HEK293 (cell line): Measurements from ENCODE around the gene PLEKHG2.
A peak's percentile ranks its signal among the peaks of the same experiment; 100 is the strongest.

Experiments
- BCL11A ChIP-seq: fragments of 450-650 bp; formaldehyde crosslinking; IDR thresholded peaks from 2 replicates; pipeline ENCODE4 v1.5.1; 2016; ENCODE audit warnings: low read depth, missing biosample characterization, missing genetic modification characterization
- KLF1 ChIP-seq: fragments of 450-650 bp; formaldehyde crosslinking; IDR thresholded peaks from 2 replicates; pipeline ENCODE4 v1.5.1; 2016; ENCODE audit warnings: missing biosample characterization, missing genetic modification characterization
- KLF16 ChIP-seq: fragments of 450-650 bp; formaldehyde crosslinking; IDR thresholded peaks from 2 replicates; pipeline ENCODE4 v1.5.1; 2017; ENCODE audit warnings: missing biosample characterization, missing genetic modification characterization
- KLF9 ChIP-seq: fragments of 450-650 bp; formaldehyde crosslinking; IDR thresholded peaks from 2 replicates; pipeline ENCODE4 v1.5.1; 2016; ENCODE audit warnings: missing biosample characterization, missing genetic modification characterization, low read depth
- SETDB1 ChIP-seq: IDR thresholded peaks from one replicate; pipeline ENCODE4 v1.6.1; 2017; ENCODE audit warnings: mild to moderate bottlenecking, low read length, moderate library complexity, mixed read lengths; ENCODE audit not compliant: insufficient read length
- TRIM28 ChIP-seq: IDR thresholded peaks from 2 replicates; pipeline ENCODE4 v1.6.1; 2011; ENCODE audit warnings: low read length, control low read depth, borderline replicate concordance
- ZNF2 ChIP-seq: fragments of 450-650 bp; formaldehyde crosslinking; IDR thresholded peaks from 2 replicates; pipeline ENCODE4 v1.5.1; 2016; ENCODE audit warnings: missing biosample characterization, missing genetic modification characterization
- ZNF274 ChIP-seq, 2 experiments: fragments of 200-500 bp in 1 of 2; fragments of 450-650 bp in 1 of 2; sonication (Bioruptor generic) in 1 of 2; formaldehyde crosslinking in 1 of 2; IDR thresholded peaks; 2 replicates each; pipeline versions ENCODE4 v1.5.1 to v1.6.1; 2014 to 2016; ENCODE audit warnings: borderline replicate concordance in 1 of 2, inconsistent platforms in 1 of 2, low read length in 1 of 2, missing biosample characterization in 1 of 2, missing genetic modification characterization in 1 of 2
- ZNF302 ChIP-seq: fragments of 450-650 bp; formaldehyde crosslinking; IDR thresholded peaks from 2 replicates; pipeline ENCODE4 v1.5.1; 2016; ENCODE audit warnings: missing biosample characterization, missing genetic modification characterization, low read depth
- ZNF394 ChIP-seq: fragments of 450-650 bp; formaldehyde crosslinking; IDR thresholded peaks from 2 replicates; pipeline ENCODE4 v1.5.1; 2016; ENCODE audit warnings: missing biosample characterization, missing genetic modification characterization, mild to moderate bottlenecking, moderate library complexity, borderline replicate concordance
- ZNF404 ChIP-seq: fragments of 450-650 bp; formaldehyde crosslinking; IDR thresholded peaks from 2 replicates; pipeline ENCODE4 v1.5.1; 2017; ENCODE audit warnings: missing biosample characterization, missing genetic modification characterization
- ZNF501 ChIP-seq: fragments of 450-650 bp; formaldehyde crosslinking; IDR thresholded peaks from 2 replicates; pipeline ENCODE4 v1.5.1; 2016; ENCODE audit warnings: missing biosample characterization, missing genetic modification characterization
- ZNF510 ChIP-seq: fragments of 450-650 bp; formaldehyde crosslinking; IDR thresholded peaks from 2 replicates; pipeline ENCODE4 v1.5.1; 2018; ENCODE audit warnings: mild to moderate bottlenecking, missing genetic modification characterization, missing biosample characterization; ENCODE audit not compliant: insufficient replicate concordance
- ZNF548 ChIP-seq: fragments of 450-650 bp; formaldehyde crosslinking; IDR thresholded peaks from 2 replicates; pipeline ENCODE4 v1.5.1; 2016; ENCODE audit warnings: missing biosample characterization, missing genetic modification characterization
- ZNF560 ChIP-seq: fragments of 450-650 bp; formaldehyde crosslinking; IDR thresholded peaks from 2 replicates; pipeline ENCODE4 v1.5.1; 2017; ENCODE audit warnings: missing biosample characterization, missing genetic modification characterization, borderline replicate concordance
- ZNF571 ChIP-seq: fragments of 450-650 bp; formaldehyde crosslinking; IDR thresholded peaks from 2 replicates; pipeline ENCODE4 v1.5.0; 2017; ENCODE audit warnings: missing biosample characterization, missing genetic modification characterization
- ZNF623 ChIP-seq: fragments of 450-650 bp; formaldehyde crosslinking; IDR thresholded peaks from 2 replicates; pipeline ENCODE4 v1.5.1; 2016; ENCODE audit warnings: missing biosample characterization, missing genetic modification characterization
- ZNF624 ChIP-seq: fragments of 450-650 bp; formaldehyde crosslinking; IDR thresholded peaks from 2 replicates; pipeline ENCODE4 v1.5.1; 2017; ENCODE audit warnings: missing biosample characterization, missing genetic modification characterization
- ZNF629 ChIP-seq: fragments of 450-650 bp; formaldehyde crosslinking; IDR thresholded peaks from 2 replicates; pipeline ENCODE4 v1.5.1; 2017; ENCODE audit warnings: missing biosample characterization, missing genetic modification characterization
- ZNF677 ChIP-seq: fragments of 450-650 bp; IDR thresholded peaks from 2 replicates; pipeline ENCODE4 v1.5.0; 2018; ENCODE audit warnings: missing biosample characterization, mild to moderate bottlenecking, missing genetic modification characterization, moderate library complexity
- TF ChIP-seq, protein P1 (sequence below): fragments of 450-650 bp; formaldehyde crosslinking; IDR thresholded peaks from 2 replicates; pipeline ENCODE4 v1.5.1; 2017; ENCODE audit warnings: missing biosample characterization, missing genetic modification characterization
- TF ChIP-seq, protein P2 (sequence below): IDR thresholded peaks from 2 replicates; pipeline ENCODE4 v1.6.1; 2011; ENCODE audit warnings: mild to moderate bottlenecking, low read depth, low read length, borderline replicate concordance
- TF ChIP-seq, protein P3 (sequence below): fragments of 450-650 bp; formaldehyde crosslinking; IDR thresholded peaks from 2 replicates; pipeline ENCODE4 v1.5.1; 2016; ENCODE audit warnings: missing biosample characterization, missing genetic modification characterization
- TF ChIP-seq, protein P4 (sequence below): fragments of 450-650 bp; formaldehyde crosslinking; IDR thresholded peaks from 2 replicates; pipeline ENCODE4 v1.5.1; 2016; ENCODE audit warnings: missing biosample characterization, missing genetic modification characterization
- TF ChIP-seq, protein P5 (sequence below): fragments of 450-650 bp; formaldehyde crosslinking; IDR thresholded peaks from 2 replicates; pipeline ENCODE4 v1.5.0; 2017; ENCODE audit warnings: missing biosample characterization, missing genetic modification characterization, borderline replicate concordance
- TF ChIP-seq, protein P6 (sequence below): fragments of 450-650 bp; formaldehyde crosslinking; IDR thresholded peaks from 2 replicates; pipeline ENCODE4 v1.5.1; 2017; ENCODE audit warnings: missing biosample characterization, missing genetic modification characterization

Gene PLEKHG2

DNA sequence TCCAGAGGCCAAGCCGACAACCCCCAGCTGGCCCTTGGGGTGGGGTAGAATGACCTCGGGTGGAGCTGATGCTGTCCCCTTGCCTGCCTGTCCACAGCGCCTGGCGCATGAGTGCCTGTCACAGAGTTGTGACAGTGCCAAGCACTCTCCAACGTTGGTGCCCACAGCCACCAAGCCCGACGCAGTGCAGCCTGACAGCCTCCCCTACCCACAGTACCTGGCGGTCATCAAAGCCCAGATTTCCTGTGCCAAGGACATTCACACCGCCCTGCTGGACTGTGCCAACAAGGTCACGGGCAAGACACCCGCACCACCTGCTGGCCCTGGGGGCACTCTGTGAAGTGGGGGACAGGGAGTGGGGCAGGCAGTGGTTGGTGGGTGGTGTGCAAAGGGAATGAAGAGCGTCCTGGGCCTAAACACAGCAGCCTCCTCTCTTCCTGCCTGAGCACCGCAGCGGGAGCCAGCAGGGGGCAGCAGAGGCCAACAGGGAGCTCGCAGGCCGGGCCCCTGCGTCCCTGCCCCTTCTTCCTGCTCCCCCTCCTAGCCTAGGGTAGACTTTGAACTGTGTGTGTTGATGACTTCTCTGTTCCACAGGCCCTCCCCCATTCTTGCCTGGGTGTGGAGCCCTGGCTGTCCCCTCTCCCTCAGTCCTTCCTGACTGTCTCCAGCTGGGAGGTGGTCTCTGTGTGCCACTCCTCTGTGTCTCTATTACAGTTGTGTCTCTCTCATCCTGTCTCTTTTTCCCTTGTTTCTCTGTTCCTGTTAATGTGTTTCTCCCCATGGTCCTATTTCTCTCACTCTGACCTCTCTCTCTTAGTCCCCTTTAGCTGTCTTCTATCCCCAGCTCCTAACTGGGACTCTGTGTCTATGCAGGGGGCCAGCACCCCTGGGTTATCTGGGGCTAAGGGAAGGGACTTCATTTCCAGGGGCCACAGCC lies 14.8 kb upstream of the PLEKHG2 start (continued):
- TF ChIP-seq, protein P1, sequence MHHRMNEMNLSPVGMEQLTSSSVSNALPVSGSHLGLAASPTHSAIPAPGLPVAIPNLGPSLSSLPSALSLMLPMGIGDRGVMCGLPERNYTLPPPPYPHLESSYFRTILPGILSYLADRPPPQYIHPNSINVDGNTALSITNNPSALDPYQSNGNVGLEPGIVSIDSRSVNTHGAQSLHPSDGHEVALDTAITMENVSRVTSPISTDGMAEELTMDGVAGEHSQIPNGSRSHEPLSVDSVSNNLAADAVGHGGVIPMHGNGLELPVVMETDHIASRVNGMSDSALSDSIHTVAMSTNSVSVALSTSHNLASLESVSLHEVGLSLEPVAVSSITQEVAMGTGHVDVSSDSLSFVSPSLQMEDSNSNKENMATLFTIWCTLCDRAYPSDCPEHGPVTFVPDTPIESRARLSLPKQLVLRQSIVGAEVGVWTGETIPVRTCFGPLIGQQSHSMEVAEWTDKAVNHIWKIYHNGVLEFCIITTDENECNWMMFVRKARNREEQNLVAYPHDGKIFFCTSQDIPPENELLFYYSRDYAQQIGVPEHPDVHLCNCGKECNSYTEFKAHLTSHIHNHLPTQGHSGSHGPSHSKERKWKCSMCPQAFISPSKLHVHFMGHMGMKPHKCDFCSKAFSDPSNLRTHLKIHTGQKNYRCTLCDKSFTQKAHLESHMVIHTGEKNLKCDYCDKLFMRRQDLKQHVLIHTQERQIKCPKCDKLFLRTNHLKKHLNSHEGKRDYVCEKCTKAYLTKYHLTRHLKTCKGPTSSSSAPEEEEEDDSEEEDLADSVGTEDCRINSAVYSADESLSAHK = no peak
- TF ChIP-seq, protein P2, sequence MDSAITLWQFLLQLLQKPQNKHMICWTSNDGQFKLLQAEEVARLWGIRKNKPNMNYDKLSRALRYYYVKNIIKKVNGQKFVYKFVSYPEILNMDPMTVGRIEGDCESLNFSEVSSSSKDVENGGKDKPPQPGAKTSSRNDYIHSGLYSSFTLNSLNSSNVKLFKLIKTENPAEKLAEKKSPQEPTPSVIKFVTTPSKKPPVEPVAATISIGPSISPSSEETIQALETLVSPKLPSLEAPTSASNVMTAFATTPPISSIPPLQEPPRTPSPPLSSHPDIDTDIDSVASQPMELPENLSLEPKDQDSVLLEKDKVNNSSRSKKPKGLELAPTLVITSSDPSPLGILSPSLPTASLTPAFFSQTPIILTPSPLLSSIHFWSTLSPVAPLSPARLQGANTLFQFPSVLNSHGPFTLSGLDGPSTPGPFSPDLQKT = no peak
- TF ChIP-seq ZNF629 (tag by site-specific recombination) (peak; percentile 63), BCL11A (tag by site-specific recombination) (no peak), ZNF404 (no peak), ZNF394 (tag by site-specific recombination) (no peak; the same call in 1 of the 2 replicates), KLF1 (tag by site-specific recombination) (peak; percentile 46), ZNF274 (IDR thresholded peaks at IDR 0.05; ENCODE audit: low read length) (no peak), ZNF274 (tag by site-specific recombination; IDR thresholded peaks at IDR 0.05; ENCODE audit: borderline replicate concordance) (no peak), SETDB1 (no peak), ZNF510 (tag by site-specific recombination) (no peak), KLF9 (peak; percentile 30), ZNF560 (tag by site-specific recombination) (no peak), ZNF624 (tag by site-specific recombination) (no peak), ZNF302 (tag by site-specific recombination) (no peak), ZNF571 (no peak), ZNF677 (peak; percentile 34; the same call in 1 of the 2 replicates), TRIM28 (no peak), KLF16 (tag by site-specific recombination) (peak; percentile 69; the same call in 1 of the 2 replicates), ZNF548 (tag by site-specific recombination) (no peak), ZNF2 (peak; percentile 89; the same call in 1 of the 2 replicates), ZNF501 (tag by site-specific recombination) (peak; percentile 91; the same call in 1 of the 2 replicates), ZNF623 (tag by site-specific recombination) (0 out of 2 replicates have a peak, but pooled peaks have one; percentile 6)
- TF ChIP-seq, protein P3, sequence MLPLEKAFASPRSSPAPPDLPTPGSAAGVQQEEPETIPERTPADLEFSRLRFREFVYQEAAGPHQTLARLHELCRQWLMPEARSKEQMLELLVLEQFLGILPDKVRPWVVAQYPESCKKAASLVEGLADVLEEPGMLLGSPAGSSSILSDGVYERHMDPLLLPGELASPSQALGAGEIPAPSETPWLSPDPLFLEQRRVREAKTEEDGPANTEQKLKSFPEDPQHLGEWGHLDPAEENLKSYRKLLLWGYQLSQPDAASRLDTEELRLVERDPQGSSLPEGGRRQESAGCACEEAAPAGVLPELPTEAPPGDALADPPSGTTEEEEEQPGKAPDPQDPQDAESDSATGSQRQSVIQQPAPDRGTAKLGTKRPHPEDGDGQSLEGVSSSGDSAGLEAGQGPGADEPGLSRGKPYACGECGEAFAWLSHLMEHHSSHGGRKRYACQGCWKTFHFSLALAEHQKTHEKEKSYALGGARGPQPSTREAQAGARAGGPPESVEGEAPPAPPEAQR (tag by site-specific recombination) = no peak; the same call in 1 of the 2 replicates
- TF ChIP-seq, protein P4, sequence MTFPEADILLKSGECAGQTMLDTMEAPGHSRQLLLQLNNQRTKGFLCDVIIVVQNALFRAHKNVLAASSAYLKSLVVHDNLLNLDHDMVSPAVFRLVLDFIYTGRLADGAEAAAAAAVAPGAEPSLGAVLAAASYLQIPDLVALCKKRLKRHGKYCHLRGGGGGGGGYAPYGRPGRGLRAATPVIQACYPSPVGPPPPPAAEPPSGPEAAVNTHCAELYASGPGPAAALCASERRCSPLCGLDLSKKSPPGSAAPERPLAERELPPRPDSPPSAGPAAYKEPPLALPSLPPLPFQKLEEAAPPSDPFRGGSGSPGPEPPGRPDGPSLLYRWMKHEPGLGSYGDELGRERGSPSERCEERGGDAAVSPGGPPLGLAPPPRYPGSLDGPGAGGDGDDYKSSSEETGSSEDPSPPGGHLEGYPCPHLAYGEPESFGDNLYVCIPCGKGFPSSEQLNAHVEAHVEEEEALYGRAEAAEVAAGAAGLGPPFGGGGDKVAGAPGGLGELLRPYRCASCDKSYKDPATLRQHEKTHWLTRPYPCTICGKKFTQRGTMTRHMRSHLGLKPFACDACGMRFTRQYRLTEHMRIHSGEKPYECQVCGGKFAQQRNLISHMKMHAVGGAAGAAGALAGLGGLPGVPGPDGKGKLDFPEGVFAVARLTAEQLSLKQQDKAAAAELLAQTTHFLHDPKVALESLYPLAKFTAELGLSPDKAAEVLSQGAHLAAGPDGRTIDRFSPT (tag by site-specific recombination) = peak; percentile 98
- TF ChIP-seq, protein P5, sequence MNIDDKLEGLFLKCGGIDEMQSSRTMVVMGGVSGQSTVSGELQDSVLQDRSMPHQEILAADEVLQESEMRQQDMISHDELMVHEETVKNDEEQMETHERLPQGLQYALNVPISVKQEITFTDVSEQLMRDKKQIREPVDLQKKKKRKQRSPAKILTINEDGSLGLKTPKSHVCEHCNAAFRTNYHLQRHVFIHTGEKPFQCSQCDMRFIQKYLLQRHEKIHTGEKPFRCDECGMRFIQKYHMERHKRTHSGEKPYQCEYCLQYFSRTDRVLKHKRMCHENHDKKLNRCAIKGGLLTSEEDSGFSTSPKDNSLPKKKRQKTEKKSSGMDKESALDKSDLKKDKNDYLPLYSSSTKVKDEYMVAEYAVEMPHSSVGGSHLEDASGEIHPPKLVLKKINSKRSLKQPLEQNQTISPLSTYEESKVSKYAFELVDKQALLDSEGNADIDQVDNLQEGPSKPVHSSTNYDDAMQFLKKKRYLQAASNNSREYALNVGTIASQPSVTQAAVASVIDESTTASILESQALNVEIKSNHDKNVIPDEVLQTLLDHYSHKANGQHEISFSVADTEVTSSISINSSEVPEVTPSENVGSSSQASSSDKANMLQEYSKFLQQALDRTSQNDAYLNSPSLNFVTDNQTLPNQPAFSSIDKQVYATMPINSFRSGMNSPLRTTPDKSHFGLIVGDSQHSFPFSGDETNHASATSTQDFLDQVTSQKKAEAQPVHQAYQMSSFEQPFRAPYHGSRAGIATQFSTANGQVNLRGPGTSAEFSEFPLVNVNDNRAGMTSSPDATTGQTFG (tag by site-specific recombination) = no peak
- TF ChIP-seq, protein P6, sequence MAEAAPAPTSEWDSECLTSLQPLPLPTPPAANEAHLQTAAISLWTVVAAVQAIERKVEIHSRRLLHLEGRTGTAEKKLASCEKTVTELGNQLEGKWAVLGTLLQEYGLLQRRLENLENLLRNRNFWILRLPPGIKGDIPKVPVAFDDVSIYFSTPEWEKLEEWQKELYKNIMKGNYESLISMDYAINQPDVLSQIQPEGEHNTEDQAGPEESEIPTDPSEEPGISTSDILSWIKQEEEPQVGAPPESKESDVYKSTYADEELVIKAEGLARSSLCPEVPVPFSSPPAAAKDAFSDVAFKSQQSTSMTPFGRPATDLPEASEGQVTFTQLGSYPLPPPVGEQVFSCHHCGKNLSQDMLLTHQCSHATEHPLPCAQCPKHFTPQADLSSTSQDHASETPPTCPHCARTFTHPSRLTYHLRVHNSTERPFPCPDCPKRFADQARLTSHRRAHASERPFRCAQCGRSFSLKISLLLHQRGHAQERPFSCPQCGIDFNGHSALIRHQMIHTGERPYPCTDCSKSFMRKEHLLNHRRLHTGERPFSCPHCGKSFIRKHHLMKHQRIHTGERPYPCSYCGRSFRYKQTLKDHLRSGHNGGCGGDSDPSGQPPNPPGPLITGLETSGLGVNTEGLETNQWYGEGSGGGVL (tag by site-specific recombination) = peak; percentile 52
